Measurements from ENCODE around the gene DHH. TPM values are rescaled to one million over a fixed set of nuclear protein-coding genes. Genes with fewer than 3 reads are reported as not detected.

DHH gene
- total RNA-seq, 3 donors from 2014 or later: 0.26 to 0.54 (median 0.46) TPM

DNA sequence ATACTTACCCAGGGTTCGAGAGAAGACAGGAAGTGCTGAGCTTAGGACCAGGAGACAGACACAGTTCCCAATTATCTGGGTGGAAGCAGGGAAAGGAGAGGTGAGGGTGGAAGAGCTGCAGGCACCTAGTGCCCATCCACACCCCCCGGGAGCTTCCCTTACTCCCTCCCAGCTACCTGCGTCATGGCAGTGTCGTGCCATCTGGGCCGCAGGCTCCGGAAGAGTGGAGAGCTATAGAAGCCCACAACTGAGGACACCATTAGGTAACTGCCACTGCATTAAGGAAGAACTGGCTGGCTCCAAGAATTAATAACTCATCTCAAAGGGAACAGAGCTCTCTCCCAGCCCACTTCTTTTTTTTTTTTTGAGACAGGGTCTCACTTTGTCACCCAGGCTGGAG, 5.8 kb upstream of the DHH start:
- Histone ChIP-seq H3K36me3 (ENCODE audit: low read depth) (peaks cover 5% of the 10 kb centered on the region), H3K4me1 (ENCODE audit: low read depth) (no peaks in the 10 kb centered on the region), H3K4me3 (no peak overlapping the region), H3K9me3 (no peaks in the 10 kb centered on the region)
- DNase-seq: no peak
- no peak for ATAC-seq
- TF ChIP-seq, protein P1, sequence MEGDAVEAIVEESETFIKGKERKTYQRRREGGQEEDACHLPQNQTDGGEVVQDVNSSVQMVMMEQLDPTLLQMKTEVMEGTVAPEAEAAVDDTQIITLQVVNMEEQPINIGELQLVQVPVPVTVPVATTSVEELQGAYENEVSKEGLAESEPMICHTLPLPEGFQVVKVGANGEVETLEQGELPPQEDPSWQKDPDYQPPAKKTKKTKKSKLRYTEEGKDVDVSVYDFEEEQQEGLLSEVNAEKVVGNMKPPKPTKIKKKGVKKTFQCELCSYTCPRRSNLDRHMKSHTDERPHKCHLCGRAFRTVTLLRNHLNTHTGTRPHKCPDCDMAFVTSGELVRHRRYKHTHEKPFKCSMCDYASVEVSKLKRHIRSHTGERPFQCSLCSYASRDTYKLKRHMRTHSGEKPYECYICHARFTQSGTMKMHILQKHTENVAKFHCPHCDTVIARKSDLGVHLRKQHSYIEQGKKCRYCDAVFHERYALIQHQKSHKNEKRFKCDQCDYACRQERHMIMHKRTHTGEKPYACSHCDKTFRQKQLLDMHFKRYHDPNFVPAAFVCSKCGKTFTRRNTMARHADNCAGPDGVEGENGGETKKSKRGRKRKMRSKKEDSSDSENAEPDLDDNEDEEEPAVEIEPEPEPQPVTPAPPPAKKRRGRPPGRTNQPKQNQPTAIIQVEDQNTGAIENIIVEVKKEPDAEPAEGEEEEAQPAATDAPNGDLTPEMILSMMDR (IDR thresholded peaks at IDR 0.05): no peak
- intact Hi-C loops (cut with DNase I, micrococcal nuclease): no loop called here

DNA sequence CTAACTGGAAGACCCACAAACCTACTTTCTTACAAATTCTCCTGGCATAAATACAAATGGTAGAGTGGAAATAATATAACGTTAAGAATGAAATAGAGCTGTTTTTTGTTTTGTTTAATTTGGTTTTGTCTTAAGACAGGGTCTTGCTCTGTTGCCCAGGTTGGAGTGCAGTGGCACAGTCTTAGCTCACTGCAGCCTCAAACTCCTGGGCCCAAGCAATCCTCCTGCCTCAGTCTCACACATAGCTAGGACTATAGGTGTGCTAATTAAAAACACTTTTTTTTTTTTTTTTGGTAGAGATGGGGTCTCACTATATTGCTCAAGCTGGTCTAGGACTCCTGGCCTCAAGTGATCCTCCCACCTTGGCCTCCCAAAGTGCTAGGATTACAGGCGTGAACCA, 4.1 kb upstream of the DHH start:
- Histone ChIP-seq H3K4me3 (no peak overlapping the region), H3K4me1 (ENCODE audit: low read depth) (peaks cover 8% of the 10 kb centered on the region), H3K36me3 (ENCODE audit: low read depth) (peaks cover 5% of the 10 kb centered on the region), H3K9me3 (no peaks in the 10 kb centered on the region)
- DNase-seq (no peak), ATAC-seq (no peak)
- TF ChIP-seq, protein P1 (IDR thresholded peaks at IDR 0.05): no peak
- intact Hi-C loops (cut with DNase I, micrococcal nuclease): no loop called here

DNA sequence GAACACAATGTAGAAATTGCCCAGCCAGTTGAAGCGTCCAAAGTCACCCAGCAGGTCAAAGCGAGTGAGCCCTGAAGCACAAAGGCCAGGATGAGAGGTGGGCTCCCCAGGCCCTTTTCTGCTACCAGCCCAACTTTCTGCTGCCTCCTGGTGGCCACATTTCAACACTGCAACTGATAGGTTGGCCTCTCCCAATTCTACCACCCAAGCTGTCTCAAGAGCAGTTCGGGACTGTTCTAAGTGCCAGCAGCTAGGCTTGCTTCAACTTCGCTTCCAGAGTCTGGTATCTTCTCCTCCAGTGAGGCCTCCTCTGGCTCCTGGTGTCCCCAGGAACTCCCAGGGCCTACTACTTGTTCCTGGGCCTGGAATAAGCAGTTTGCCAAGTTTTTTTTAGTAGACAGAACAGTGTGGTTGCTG, 3.4 kb upstream of the DHH start:
- TF ChIP-seq, protein P1 (IDR thresholded peaks at IDR 0.05): peak; percentile 69

DNA sequence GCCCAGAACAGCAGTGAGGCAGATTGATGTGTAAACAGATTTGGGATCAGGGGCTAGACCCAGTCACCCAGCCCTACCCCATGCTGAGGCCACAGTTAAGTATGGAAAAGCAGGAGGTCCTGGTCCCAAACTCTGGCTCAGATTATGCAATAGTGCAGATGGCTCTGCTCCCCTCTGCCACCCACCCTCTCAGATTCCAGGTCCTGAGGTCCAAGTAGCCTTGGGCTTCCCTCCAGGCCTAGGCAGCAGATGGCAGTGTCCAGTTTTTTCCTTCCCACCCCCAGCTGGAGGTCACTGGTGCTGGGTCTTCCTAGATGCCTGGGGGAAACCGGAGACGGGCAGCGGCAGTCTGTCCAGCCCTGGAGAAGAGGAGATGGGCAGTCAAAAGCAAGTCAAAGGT, 2.8 kb upstream of the DHH start:
- DNase-seq (no peak), ATAC-seq (no peak)
- H3K9me3 ChIP-seq: no peaks in the 10 kb centered on the region
- no peak overlapping the region for H3K4me3 ChIP-seq
- peaks cover 10% of the 10 kb centered on the region for H3K4me1 ChIP-seq (ENCODE audit: low read depth)
- H3K36me3 ChIP-seq (ENCODE audit: low read depth): peaks cover 5% of the 10 kb centered on the region
- TF ChIP-seq, protein P1 (IDR thresholded peaks at IDR 0.05): no peak
- intact Hi-C loops (cut with DNase I, micrococcal nuclease): no loop called here

More for the DNA sequence above, 3.4 kb upstream of the DHH start:
- Histone ChIP-seq H3K9me3 (no peaks in the 10 kb centered on the region), H3K36me3 (ENCODE audit: low read depth) (peaks cover 5% of the 10 kb centered on the region), H3K4me3 (no peak overlapping the region), H3K4me1 (ENCODE audit: low read depth) (peaks cover 10% of the 10 kb centered on the region)
- DNase-seq: peak in 1 of 3 donors; percentile 66
- ATAC-seq: peak; percentile 68
- intact Hi-C loops (cut with DNase I, micrococcal nuclease): no loop called here

DNA sequence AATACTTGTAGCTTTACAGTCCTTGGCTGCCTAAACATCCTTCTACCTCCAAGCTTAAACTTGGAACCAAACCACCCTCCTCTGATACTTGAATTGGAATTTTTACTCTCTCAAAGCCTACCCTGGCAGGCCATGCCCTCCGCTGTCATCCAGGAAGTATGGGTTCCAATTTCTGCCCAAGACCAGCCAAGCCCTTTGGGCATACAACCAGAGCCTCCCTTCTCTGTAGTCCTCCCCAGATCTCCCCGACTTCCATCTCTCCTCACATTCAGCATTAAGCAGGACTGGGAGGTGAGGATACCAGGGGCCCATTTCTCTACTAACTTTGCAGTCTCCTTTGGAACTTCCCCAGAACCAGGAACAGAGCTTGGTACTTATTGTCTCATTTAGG, 369 bp upstream of the DHH start:
- no peaks in the 10 kb centered on the region for H3K36me3 ChIP-seq (ENCODE audit: low read depth)
- intact Hi-C loops (cut with DNase I, micrococcal nuclease): no loop called here
- DNase-seq (no peak), ATAC-seq (no peak)
- TF ChIP-seq, protein P1 (IDR thresholded peaks at IDR 0.05): no peak
- H3K4me3 ChIP-seq: no peak overlapping the region
- peaks cover 28% of the 10 kb centered on the region for H3K4me1 ChIP-seq (ENCODE audit: low read depth)
- no peaks in the 10 kb centered on the region for H3K9me3 ChIP-seq

DNA sequence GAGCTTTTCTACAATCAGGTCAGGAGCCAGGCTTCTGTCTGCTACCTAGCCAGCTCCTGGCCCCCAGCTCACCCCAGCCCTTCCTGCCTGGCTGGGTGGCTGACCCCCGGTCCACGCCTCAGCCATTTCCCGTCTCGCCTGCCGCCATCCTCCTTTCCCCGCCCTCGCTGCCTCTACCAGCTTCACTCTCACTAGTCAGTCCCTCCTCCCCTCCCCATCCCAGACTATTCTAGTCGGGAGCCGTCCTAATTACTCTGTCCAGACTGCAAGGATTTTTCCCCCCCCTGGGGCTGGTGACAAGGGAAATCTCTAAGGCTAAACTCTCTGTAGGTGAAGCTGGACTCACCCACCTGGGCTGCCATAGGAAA, 825 bp downstream of the DHH start:
- TF ChIP-seq, protein P1 (IDR thresholded peaks at IDR 0.05): no peak
- no peak overlapping the region for H3K4me3 ChIP-seq
- no peaks in the 10 kb centered on the region for H3K9me3 ChIP-seq
- H3K4me1 ChIP-seq (ENCODE audit: low read depth): peaks cover 32% of the 10 kb centered on the region
- intact Hi-C loops (cut with DNase I, micrococcal nuclease): no loop called here
- no peak for ATAC-seq
- no peaks in the 10 kb centered on the region for H3K36me3 ChIP-seq (ENCODE audit: low read depth)
- DNase-seq: no peak

Data from mucosa of descending colon (tissue), 3 donors.